ENCODE data around the gene ANKRD10.

ANKRD10 gene

DNA sequence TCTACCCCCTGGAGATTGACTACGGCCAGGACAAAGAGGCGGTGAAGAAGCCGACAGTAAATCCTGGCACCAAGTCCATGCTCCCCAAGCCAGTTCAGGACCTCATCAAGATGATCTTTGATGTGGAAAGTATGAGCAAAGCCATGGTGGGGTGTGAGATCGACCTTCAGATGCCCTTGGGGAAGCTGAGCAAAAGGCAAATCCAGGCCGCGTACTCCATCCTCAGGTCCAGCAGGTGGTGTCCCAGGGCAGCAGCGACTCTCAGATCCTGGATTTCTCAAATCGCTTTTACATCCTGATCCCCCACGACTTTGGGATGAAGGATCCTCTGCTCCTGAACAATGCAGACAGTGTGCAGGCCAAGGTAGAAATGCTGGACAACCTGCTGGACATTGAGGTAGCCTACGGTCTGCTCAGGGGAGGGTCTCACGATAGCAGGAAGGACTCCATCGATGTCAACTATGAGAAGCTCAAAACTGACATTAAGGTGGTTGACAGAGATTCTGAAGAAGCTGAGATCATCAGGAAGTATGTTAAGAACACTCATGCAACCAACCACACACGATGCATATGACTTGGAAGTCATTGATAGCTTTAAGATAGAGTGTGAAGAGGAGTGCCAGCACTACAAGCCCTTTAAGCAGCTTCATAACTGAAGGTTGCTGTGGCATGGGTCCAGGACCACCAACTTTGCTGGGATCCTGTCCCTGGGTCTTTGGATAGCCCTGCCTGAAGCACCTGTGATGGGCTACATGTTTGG lies 24.0 kb upstream of the ANKRD10 start:
- TF ChIP-seq, protein P1, sequence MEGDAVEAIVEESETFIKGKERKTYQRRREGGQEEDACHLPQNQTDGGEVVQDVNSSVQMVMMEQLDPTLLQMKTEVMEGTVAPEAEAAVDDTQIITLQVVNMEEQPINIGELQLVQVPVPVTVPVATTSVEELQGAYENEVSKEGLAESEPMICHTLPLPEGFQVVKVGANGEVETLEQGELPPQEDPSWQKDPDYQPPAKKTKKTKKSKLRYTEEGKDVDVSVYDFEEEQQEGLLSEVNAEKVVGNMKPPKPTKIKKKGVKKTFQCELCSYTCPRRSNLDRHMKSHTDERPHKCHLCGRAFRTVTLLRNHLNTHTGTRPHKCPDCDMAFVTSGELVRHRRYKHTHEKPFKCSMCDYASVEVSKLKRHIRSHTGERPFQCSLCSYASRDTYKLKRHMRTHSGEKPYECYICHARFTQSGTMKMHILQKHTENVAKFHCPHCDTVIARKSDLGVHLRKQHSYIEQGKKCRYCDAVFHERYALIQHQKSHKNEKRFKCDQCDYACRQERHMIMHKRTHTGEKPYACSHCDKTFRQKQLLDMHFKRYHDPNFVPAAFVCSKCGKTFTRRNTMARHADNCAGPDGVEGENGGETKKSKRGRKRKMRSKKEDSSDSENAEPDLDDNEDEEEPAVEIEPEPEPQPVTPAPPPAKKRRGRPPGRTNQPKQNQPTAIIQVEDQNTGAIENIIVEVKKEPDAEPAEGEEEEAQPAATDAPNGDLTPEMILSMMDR (IDR thresholded peaks at IDR 0.05; ENCODE audit: low read depth, low read length), result no peak

DNA sequence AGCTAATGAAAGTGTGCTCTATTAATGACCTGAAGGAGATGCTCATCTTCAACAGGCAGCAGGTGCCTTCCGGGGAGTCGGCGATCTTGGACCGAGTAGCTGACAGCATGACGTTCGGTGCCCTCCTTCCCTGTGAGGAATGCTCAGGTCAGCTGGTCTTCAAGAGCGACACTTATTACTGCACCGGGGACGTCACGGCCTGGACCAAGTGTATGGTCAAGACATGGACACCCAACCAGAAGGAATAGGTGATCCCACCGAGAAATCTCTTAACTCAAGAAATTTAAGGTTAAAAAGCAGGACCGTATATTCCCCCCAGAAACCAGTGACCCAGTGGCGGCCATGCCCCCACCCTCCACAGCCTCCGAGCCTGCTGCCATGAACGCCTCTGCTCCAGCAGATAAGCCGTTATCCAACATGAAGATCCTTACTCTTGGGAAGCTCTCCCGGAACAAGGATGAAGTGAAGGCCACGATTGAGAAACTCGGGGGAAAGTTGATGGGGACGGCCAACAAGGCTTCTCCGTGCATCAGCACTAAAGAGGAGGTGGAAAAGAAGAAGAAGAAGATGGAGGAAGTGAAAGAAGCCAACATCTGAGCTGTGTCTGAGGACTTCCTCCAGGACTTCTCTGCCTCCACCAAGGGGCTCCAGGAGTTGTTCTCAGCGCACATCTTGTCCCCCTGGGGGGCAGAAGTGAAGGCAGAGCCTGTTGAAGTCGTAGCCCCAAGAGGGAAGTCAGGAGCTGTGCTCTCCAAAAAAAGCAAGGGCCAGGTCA lies 22.8 kb upstream of the ANKRD10 start:
- no peak for DNase-seq (ENCODE audit: extremely low read depth, low read depth)
- TF ChIP-seq, protein P1 (IDR thresholded peaks at IDR 0.05; ENCODE audit: low read depth, low read length), result no peak

More for the DNA sequence above, 24.0 kb upstream of the ANKRD10 start:
- no peak for DNase-seq (ENCODE audit: extremely low read depth, low read depth)

DNA sequence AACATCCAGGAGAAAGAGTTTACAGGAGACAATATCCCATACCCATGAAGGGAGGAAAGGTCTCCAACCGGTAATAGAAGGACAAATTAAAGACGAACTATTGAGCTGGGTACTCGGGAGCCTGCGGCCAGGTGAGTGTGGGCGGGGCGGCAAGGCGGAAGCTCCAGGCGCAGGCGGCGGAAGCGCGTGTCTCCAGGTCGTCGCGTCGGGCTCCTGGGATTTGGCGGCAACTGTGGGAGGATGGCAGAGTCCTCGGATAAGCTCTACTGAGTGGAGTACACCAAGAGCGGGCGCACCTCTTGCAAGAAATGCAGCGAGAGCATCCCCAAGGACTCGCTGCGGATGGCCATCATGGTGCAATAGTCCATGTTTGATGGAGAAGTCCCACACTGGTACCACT lies 21.6 kb upstream of the ANKRD10 start:
- DNase-seq (ENCODE audit: extremely low read depth, low read depth), result no peak
- TF ChIP-seq, protein P1 (IDR thresholded peaks at IDR 0.05; ENCODE audit: low read depth, low read length), result no peak

DNA sequence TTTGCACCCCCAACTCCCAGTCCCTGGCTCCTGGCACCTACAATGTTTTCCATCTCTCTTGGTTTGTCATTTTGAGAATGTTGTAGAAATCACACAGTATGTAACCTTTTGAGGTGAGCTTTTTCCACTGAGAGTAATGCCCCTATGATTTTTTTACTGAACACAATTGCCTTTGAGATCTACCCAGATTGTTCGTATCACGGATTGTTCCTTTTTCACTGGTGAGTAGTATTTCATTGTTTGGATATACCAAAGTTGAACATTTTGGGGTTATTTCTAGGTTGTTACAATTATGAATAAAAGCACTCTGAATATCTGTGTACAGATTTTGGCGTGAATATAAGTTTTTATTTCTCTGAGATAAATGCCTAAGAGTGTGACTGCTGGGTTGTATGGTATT lies 17.7 kb upstream of the ANKRD10 start:
- TF ChIP-seq, protein P1 (IDR thresholded peaks at IDR 0.05; ENCODE audit: low read depth, low read length), result no peak
- no peak for DNase-seq (ENCODE audit: extremely low read depth, low read depth)

DNA sequence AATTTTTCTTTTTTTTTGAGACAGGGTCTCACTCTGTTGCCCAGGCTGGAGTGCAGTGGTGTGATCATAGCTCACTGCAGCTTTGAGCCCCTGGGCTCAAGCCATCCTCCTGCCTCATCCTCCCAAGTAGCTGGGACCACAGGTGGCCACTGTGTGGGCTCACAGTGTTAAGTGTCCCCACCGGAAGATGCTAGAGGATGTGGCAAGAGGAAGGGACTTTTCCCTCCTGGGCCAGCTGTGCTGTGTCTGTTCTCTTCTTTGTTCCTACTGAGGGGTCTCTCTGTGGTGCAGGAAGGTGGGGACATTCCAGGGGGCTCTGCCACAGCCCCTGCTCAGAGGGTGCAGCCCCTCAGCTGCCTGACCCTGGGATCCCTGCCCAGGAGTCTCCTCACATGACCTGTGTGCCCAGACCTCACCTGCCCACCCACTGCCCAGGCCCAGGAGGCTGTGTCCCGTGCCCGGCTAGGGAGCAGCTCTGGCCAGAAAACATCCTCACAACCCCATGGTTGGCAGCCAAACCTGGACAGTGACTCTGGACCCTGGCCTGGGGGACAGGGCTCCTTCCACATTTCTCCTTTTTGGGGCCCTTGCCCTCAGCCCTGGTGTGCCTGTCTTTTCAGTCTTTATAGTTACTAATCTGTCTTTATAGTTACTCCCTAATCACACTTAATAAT lies 14.4 kb upstream of the ANKRD10 start:
- DNase-seq (ENCODE audit: extremely low read depth, low read depth), result no peak
- TF ChIP-seq, protein P1 (IDR thresholded peaks at IDR 0.05; ENCODE audit: low read depth, low read length), result no peak

DNA sequence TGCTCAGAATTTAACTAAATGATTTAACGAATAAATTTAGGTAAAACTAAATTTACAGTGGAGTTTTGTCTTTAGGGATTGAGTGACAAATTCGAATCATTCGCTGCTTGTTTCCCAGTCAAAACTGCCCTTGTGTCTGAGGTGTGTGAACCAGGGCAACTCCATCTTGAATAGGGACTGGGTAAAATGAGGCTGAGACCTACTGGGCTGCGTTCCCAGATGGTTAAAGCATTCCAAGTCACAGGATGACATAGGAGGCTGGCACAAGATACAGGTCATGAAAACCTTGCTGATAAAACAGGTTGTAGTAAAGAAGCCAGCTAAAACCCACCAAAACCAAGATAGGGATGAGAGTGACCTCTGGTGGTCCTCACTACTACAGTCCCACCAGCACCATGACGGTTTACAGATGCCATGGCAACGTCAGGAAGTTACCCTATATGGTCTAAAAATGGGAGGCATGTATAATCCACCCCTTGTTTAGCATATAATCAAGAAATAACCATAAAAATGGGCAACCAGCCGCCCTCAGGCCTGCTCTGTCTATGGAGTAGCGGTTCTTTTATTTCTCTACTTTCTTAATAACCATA lies 10.2 kb upstream of the ANKRD10 start:
- TF ChIP-seq, protein P1 (IDR thresholded peaks at IDR 0.05; ENCODE audit: low read depth, low read length), result no peak
- DNase-seq (ENCODE audit: extremely low read depth, low read depth), result no peak

Measured in AG09319 (cell line).